DND-41 (cell line): ENCODE results near the gene CPED1.

Source experiments
- EZH2 ChIP-seq: IDR thresholded peaks from 3 replicates; pipeline ENCODE4 v1.6.1; 2012; ENCODE audit warnings: borderline replicate concordance, low read depth, mild to moderate bottlenecking, moderate library complexity, low read length, inconsistent platforms; ENCODE audit not compliant: severe bottlenecking
- TF ChIP-seq, protein P1 (sequence below): IDR thresholded peaks from 2 replicates; pipeline ENCODE4 v1.5.1; 2012; ENCODE audit warnings: borderline replicate concordance, low read length, moderate library complexity, mild to moderate bottlenecking; ENCODE audit not compliant: poor library complexity, severe bottlenecking; ENCODE audit errors: extremely low read depth

DNA sequence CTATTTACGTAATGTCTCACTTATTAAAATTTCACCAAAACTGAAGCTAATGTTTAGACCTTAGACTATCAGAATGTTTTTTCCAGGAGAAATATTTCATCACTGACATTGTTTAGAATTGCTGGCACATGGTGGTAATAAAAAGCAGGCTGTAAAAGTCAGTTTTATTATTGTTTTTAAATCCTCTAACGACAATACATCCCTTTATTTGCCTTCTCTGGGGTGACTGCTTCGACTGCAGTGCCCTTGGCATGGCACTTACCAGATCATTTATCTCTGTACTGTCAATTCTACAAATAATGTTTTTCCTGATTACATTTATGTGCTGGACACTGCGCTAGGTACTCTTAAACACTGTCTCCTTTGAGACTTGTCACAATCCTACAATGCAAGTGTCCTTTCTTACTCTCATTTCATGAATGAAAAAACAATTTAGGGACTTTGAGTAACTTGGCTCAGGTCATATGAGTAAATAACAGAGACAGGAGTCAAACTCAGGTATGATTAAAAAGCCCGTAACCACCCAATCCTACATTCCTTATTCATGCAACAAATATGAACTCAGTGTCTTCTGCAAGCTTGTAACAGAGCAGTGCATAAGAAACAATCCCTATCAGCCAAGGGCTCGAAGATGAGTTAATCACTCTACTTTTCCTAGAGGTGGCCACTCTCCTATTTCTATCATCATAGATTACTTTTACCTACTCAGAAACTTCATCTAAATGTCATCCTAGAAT, 43.5 kb upstream of the CPED1 start:
- no peak for TF ChIP-seq EZH2
- TF ChIP-seq, protein P1, sequence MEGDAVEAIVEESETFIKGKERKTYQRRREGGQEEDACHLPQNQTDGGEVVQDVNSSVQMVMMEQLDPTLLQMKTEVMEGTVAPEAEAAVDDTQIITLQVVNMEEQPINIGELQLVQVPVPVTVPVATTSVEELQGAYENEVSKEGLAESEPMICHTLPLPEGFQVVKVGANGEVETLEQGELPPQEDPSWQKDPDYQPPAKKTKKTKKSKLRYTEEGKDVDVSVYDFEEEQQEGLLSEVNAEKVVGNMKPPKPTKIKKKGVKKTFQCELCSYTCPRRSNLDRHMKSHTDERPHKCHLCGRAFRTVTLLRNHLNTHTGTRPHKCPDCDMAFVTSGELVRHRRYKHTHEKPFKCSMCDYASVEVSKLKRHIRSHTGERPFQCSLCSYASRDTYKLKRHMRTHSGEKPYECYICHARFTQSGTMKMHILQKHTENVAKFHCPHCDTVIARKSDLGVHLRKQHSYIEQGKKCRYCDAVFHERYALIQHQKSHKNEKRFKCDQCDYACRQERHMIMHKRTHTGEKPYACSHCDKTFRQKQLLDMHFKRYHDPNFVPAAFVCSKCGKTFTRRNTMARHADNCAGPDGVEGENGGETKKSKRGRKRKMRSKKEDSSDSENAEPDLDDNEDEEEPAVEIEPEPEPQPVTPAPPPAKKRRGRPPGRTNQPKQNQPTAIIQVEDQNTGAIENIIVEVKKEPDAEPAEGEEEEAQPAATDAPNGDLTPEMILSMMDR, result no peak
